LNCAP (cell line): Measurements from ENCODE around the gene SPATA21.

Experiments
- CTCF ChIP-seq: fragments of 450-650 bp; IDR thresholded peaks from 2 replicates; pipeline ENCODE4 v1.5.1; 2017; ENCODE audit warnings: mild to moderate bottlenecking

Gene SPATA21

GRCh38 chr1:16449065-16449464 lies 11.8 kb upstream of the SPATA21 start:
- TF ChIP-seq CTCF: no peak

- TF ChIP-seq CTCF: no peak
Observed at GRCh38 chr1:16447641-16448040, 10.4 kb upstream of the SPATA21 start.

GRCh38 chr1:16446116-16446515 lies 8.9 kb upstream of the SPATA21 start:
- no peak for TF ChIP-seq CTCF

- TF ChIP-seq CTCF: no peak
Observed at GRCh38 chr1:16445052-16445451, 7.8 kb upstream of the SPATA21 start.

- TF ChIP-seq CTCF: no peak
Observed at GRCh38 chr1:16443975-16444770, 6.9 kb upstream of the SPATA21 start.

- TF ChIP-seq CTCF: no peak
Observed at GRCh38 chr1:16442941-16443340, 5.7 kb upstream of the SPATA21 start.

- TF ChIP-seq CTCF: no peak
Observed at GRCh38 chr1:16442265-16442664, 5.0 kb upstream of the SPATA21 start.

- no peak for TF ChIP-seq CTCF
Observed at GRCh38 chr1:16441282-16441665, 4.0 kb upstream of the SPATA21 start.
